Spleen (tissue), 11 donors: ENCODE results near the gene RAB3GAP1. TPM values are rescaled to one million over a fixed set of nuclear protein-coding genes. Genes with fewer than 3 reads are reported as not detected.
"Not testable (repeated sequence)": the region's sequence is repeated elsewhere in the genome, so short reads cannot be mapped to it uniquely, and the experiment has no call there.

ENCODE experiments used
- DNase-seq: peaks from one replicate; pipeline ENCODE4 v3.0.0-alpha.2; 2020
- H3K27ac ChIP-seq, 8 donors: fragments of 200-600 bp; sonication (generic) in 7 of 8; 1 replicate in 4 of 8; 2 replicates in 4 of 8; pipeline versions ENCODE4 v1.5.0 to v1.8.0; 2016 to 2021; ENCODE audit warnings: inconsistent platforms in 4 of 8, mild to moderate bottlenecking in 4 of 8, moderate library complexity in 1 of 8
- H3K27me3 ChIP-seq, 7 donors: fragments of 200-600 bp; sonication (generic) in 6 of 7; replicated peaks in 1 of 7; 1 replicate in 4 of 7; 2 replicates in 3 of 7; pipeline versions ENCODE4 v1.5.0 to v1.8.0; 2016 to 2021; ENCODE audit warnings: inconsistent platforms in 3 of 7, mild to moderate bottlenecking in 1 of 7
- H3K36me3 ChIP-seq, 6 donors: fragments of 200-600 bp; sonication (generic) in 5 of 6; 1 replicate in 4 of 6; 2 replicates in 2 of 6; pipeline versions ENCODE4 v1.5.0 to v1.8.0; 2016 to 2021; ENCODE audit warnings: inconsistent platforms in 2 of 6
- H3K4me1 ChIP-seq, 6 donors: fragments of 200-600 bp; sonication (generic) in 5 of 6; 1 replicate in 3 of 6; 2 replicates in 3 of 6; pipeline versions ENCODE4 v1.5.0 to v1.8.0; 2016 to 2021; ENCODE audit warnings: inconsistent platforms in 3 of 6
- H3K4me3 ChIP-seq, 8 donors: fragments of 200-600 bp; sonication (generic) in 7 of 8; 1 replicate in 4 of 8; 2 replicates in 4 of 8; pipeline versions ENCODE4 v1.5.0 to v1.8.0; 2016 to 2021; ENCODE audit warnings: inconsistent platforms in 4 of 8, mild to moderate bottlenecking in 4 of 8, moderate library complexity in 2 of 8
- H3K9me3 ChIP-seq, 8 donors: fragments of 200-600 bp; sonication (generic) in 7 of 8; 1 replicate in 4 of 8; 2 replicates in 4 of 8; pipeline versions ENCODE4 v1.5.0 to v1.8.0; 2016 to 2021; ENCODE audit warnings: inconsistent platforms in 4 of 8
- CTCF ChIP-seq, 11 experiments: fragments of 200-600 bp in 7 of 11; fragments of 450-650 bp in 4 of 11; sonication (generic) in 4 of 11; IDR thresholded peaks in 8 of 11; conservative IDR thresholded peaks in 3 of 11; 1 replicate in 7 of 11; 2 replicates in 4 of 11; pipeline versions ENCODE4 v1.4.0 to v1.8.0; 2016 to 2021; ENCODE audit warnings: antibody characterized with exemption in 11 of 11, inconsistent platforms in 4 of 11, mild to moderate bottlenecking in 1 of 11
- POLR2A ChIP-seq, 3 donors: fragments of 450-650 bp; IDR thresholded peaks; one replicate each; pipeline ENCODE4 v1.5.1; 2017; ENCODE audit warnings: antibody characterized with exemption in 3 of 3, mild to moderate bottlenecking in 1 of 3
- POLR2AphosphoS5 ChIP-seq, 3 donors: sonication (generic); formaldehyde crosslinking; IDR thresholded peaks; one replicate each; pipeline ENCODE4 v1.5.1; 2017; ENCODE audit warnings: antibody characterized with exemption in 3 of 3
- WGBS, 5 donors: extraction: QIAGEN DNeasy Blood & Tissue Kit in 3 of 5; methylation state at CpG; one replicate each; pipeline versions ENCODE4 v1.1.5 to v1.1.7; 2013 to 2018; 5-methylcytosine and 5-hydroxymethylcytosine counted together
- intact Hi-C: fragments of 100-400 bp; cut with DNase I; formaldehyde crosslinking; loops from one replicate; pipeline ENCODE4 v1.15.0; 2023; ENCODE audit warnings: low total_unique reads
- polyA plus RNA-seq, 3 donors: library from polyadenylated mRNA; stranded (reverse); fragments of 200-250 nt; gene quantifications; one replicate each; pipeline ENCODE4 v1.2.1, GENCODE V29; 2013
- total RNA-seq, 7 donors: library from RNA; depleted of rRNA in 3 of 7; stranded (reverse); fragments of >200 nt in 3 of 7; fragmentation: NEBNext Ultra II Directional in 4 of 7; extraction: Animal tissue kit (Norgen Biotek cat#: 25700) in 4 of 7; gene quantifications; one replicate each; pipeline versions ENCODE4 v1.1.0 to v1.2.1, GENCODE V29; 2016 to 2021
- donor health status: healthy with polysubstance abuse.
- donor health status: DM: no; HTN: no; CAD: no; lungs with moderate emphysema.
- donor health status: DM: no; HTN: no; CAD: no.
- donor health status: Bipolar disorder and iron deficiency.
- donor health status: healthy.
- donor health status: DM: no; HTN: no; CAD: no.
- donor health status: DM: yes; HTN: yes; CAD: no.

RAB3GAP1 gene
- total and polyA plus RNA-seq, 10 donors, result 11.2 to 49.5 (median 38.9) TPM

DNA sequence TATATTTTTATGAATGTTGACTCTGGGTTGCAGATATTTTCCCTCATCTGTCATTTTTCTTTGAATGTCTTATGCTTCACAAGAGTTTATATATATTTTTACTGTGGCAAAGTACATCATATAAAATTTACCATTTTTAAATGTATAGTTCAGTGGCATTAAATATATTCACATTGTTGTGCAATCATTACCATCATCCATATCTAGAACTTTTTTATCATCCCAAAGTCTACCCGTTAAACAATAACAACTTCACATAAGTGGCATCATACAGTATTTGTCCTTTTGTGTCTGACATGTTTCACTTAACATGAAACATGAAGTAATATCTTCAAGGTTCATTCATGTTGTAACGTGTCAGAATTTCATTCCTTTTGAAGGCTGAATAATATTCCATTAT is 24.5 kb downstream of the RAB3GAP1 start:
- Histone ChIP-seq H3K4me1 (no peaks in the 10 kb centered on the region), H3K27me3 (no peaks in the 10 kb centered on the region), H3K9me3 (peaks cover 0 to 27% (median 17%) of the 10 kb centered on the region in 8 donors), H3K4me3 (no peak overlapping the region), H3K36me3 (peaks cover 0 to 38% (median 0%) of the 10 kb centered on the region in 6 donors), H3K27ac (no peak overlapping the region)
- intact Hi-C loops, result no loop called here
- no peak for DNase-seq
- TF ChIP-seq CTCF (IDR thresholded peaks at IDR 0.05 in 8 of 11, conservative IDR thresholded peaks at IDR 0.05 in 3 of 11), result no peak
- no peak for TF ChIP-seq POLR2AphosphoS5 (IDR thresholded peaks at IDR 0.05)
- no peak for TF ChIP-seq POLR2A (IDR thresholded peaks at IDR 0.05)
- WGBS, 5 donors, result 96 to 100% (median 99%) methylated on average over 2 of the region's 2 CpGs

GRCh38 chr2:135078417-135078816 is 26.3 kb downstream of the RAB3GAP1 start:
- intact Hi-C loops, result no loop called here
- no peak overlapping the region for H3K4me3 ChIP-seq
- no peak for DNase-seq
- no peak overlapping the region for H3K27ac ChIP-seq
- peaks cover 0 to 46% (median 5%) of the 10 kb centered on the region in 6 donors for H3K36me3 ChIP-seq
- H3K9me3 ChIP-seq, result peaks cover 0 to 12% (median 0%) of the 10 kb centered on the region in 8 donors
- H3K27me3 ChIP-seq, result no peaks in the 10 kb centered on the region
- TF ChIP-seq POLR2AphosphoS5 (IDR thresholded peaks at IDR 0.05) (no peak), CTCF (IDR thresholded peaks at IDR 0.05 in 8 of 11, conservative IDR thresholded peaks at IDR 0.05 in 3 of 11) (no peak), POLR2A (IDR thresholded peaks at IDR 0.05) (no peak)
- H3K4me1 ChIP-seq, result no peaks in the 10 kb centered on the region

DNA sequence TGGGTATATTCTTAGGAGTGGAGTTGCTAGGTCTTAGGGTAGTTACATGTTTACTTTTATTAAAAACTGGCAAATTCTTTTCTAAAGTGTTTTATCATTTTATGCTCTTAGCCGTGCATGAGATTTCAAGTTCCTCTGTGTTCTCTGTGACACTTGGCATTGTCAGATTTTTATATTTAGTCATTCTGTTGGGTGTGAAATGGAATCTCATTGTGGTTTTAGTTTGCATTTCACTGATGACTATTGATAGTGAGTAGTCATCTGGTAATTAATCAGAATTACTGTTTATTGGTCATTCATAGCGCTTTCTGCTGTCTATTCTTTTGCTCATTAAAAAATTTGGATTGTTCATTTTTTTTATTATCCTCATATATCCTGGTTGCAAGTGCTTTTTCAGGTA is 34.1 kb downstream of the RAB3GAP1 start:
- Histone ChIP-seq H3K27ac (no peak overlapping the region), H3K36me3 (peaks cover 0 to 46% (median 7%) of the 10 kb centered on the region in 6 donors), H3K27me3 (no peaks in the 10 kb centered on the region), H3K9me3 (peaks cover 0 to 19% (median 11%) of the 10 kb centered on the region in 8 donors), H3K4me1 (no peaks in the 10 kb centered on the region), H3K4me3 (no peak overlapping the region)
- TF ChIP-seq POLR2AphosphoS5 (IDR thresholded peaks at IDR 0.05) (no peak), CTCF (IDR thresholded peaks at IDR 0.05 in 8 of 11, conservative IDR thresholded peaks at IDR 0.05 in 3 of 11) (no peak), POLR2A (IDR thresholded peaks at IDR 0.05) (no peak)
- no peak for DNase-seq
- intact Hi-C loops, result no loop called here
- WGBS, 5 donors, result 86 to 92% (median 86%) methylated on average over 2 of the region's 2 CpGs

- intact Hi-C loops, result not testable (repeated sequence)
- 97 to 100% (median 98%) methylated on average over 4 of the region's 4 CpGs for WGBS, 5 donors
- H3K36me3 ChIP-seq, result peaks cover 0 to 58% (median 21%) of the 10 kb centered on the region in 6 donors
These were observed 37.5 kb downstream of the RAB3GAP1 start for GRCh38 chr2:135089597-135089996.

GRCh38 chr2:135091681-135092080 is 39.6 kb downstream of the RAB3GAP1 start:
- no peak for TF ChIP-seq POLR2A (IDR thresholded peaks at IDR 0.05)
- WGBS, 5 donors, result 95 to 100% (median 96%) methylated on average over 1 of the region's 1 CpG

More at GRCh38 chr2:135089597-135089996, 37.5 kb downstream of the RAB3GAP1 start:
- H3K4me3 ChIP-seq, DNase-seq, H3K27ac ChIP-seq, H3K4me1 ChIP-seq, H3K27me3 ChIP-seq: not testable (repeated sequence)
- H3K9me3 ChIP-seq, result peaks cover 0 to 18% (median 10%) of the 10 kb centered on the region in 8 donors

More at GRCh38 chr2:135091681-135092080, 39.6 kb downstream of the RAB3GAP1 start:
- intact Hi-C loops, result no loop called here
- DNase-seq, result no peak
- Histone ChIP-seq H3K27ac (no peak overlapping the region), H3K4me3 (no peak overlapping the region), H3K9me3 (peaks cover 0 to 18% (median 10%) of the 10 kb centered on the region in 8 donors), H3K27me3 (no peaks in the 10 kb centered on the region), H3K4me1 (no peaks in the 10 kb centered on the region), H3K36me3 (peaks cover 0 to 73% (median 27%) of the 10 kb centered on the region in 6 donors)
